HG02938 (cell line): ENCODE data around the gene MAP6.
"Not testable (repeated sequence)": the region's sequence is repeated elsewhere in the genome, so short reads cannot be mapped to it uniquely, and the experiment has no call there.

Source experiments
- ATAC-seq: cut with Tn5 transposase; IDR thresholded peaks from one replicate; pipeline ENCODE4 v1.9.1; 2021; ENCODE audit warnings: mild to moderate bottlenecking, moderate library complexity; ENCODE audit not compliant: unreplicated experiment

Gene MAP6

DNA sequence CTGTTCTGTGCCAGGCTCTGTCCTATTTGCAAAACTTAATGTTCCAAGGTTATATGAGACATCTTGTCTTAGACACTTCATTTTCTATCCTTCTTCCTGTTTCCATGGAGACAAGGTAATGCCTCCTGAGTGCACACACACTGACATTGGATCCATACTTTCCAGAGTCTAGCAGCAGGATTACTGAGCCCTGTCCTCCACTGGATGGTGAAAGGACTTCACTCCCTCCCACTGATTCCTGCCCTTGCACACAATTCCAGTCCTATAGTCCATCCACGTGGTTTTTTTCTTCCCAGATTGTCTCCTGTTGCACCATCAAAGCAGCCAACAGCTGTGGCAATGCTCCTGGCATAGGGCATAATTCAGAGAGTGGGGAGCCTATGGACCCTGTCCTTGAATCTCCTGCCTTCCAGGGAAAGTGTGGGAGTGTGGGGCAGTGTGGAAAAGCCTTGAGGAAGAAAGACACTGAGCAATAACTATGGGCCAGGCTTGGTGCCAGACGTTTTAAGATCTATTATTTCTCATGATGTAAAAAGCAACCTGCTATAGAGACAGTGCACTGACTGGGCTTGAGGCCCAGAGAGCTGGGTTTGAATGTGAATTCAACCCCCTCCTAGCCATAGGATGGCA lies 75.4 kb downstream of the MAP6 start:
- no peak for ATAC-seq

DNA sequence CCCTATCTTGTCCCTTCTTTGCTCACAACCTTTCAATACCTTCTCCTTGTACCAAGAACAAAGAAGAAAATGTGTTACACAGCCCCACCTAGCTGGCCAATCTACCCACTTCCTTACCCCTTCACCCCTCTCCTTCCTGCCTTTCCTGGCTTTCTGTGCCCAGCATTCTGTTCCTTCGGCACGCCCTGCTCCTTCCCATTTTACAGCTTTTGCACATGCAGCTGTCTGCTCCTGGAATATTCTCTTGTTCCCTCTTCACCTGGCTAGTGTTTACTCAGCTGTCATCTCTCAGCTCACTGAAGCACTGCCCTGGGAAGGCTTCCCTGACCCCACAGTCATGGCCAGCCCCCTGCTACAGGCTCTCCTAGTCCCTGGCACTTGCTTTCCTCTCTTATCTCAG lies 76.1 kb downstream of the MAP6 start:
- no peak for ATAC-seq

DNA sequence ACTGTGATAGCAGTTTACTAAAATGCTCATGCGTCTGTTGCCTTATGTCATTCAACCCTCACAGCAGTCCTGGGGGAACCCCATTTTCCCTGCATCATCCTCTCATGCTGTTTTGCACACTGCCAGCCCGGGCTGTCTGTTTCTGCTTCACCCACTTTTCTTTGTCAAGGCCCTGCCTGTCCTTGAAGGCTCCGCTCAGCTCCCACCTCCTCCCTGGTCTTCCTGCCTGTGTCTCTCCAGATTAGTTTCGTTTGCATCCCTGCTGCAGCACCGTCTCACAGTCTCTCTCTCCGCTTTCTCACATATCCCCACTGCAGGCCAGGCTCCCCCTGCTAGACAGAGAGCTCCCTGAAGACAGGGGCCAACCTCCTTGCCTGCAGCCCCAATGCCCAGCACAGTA lies 76.9 kb downstream of the MAP6 start:
- ATAC-seq: no peak

DNA sequence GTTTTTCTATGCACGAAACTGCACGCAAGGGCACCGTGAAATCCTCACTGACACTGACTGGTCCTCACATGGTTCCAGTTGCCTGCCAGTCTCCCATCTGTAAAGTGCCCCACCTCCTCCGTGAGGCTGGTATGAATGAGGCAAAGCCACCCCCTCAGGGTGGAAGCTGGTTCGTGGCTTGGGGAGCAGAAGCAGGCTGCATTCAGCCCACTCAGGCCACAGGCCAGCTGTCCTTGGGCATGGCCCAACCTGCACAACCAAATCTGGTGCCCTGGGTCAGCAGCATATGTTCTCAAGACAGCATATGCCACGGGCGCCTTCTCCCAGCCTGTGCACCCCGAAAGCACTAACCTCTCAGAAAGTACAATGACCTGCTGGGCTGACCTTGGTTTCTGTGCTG lies 77.5 kb downstream of the MAP6 start:
- no peak for ATAC-seq

DNA sequence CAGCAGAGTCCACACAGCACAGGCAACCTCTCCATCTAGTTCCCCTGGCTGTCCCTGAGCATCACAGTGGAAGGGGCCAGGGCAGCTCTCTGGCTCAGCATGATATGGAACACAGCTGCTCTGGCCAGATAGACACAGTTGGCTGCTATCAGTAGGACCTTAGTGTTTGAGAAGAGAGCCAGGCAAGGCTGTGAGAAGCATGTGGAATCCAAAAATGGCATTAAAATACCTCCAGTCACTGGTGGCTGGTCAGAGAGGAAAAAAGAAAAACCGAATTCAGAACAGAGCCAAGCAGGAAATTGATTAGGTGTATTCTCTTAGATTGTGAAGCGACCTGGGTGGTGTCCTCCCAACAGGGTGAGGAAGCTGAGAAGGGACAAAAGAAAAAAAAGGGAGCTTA lies 78.9 kb downstream of the MAP6 start:
- ATAC-seq: no peak

DNA sequence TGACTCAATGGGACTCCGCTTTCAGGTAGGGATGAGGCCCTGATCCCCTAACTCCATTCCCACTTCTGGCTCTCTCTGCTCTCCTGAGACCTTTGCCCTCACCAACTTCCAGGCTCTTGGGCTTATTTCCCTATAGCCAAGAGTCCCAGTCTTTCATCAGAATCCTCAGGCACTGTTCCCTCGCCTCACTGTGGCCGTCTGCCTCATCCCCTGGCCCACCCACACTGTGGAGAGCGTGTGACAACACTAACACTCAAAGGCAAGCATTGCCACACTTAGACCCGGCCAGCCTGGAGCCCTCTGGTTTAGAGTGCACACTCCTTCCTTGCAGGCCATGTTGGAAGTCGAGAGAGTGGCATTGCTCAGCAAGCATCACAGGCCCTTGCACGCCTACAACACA lies 79.8 kb downstream of the MAP6 start:
- ATAC-seq: no peak

DNA sequence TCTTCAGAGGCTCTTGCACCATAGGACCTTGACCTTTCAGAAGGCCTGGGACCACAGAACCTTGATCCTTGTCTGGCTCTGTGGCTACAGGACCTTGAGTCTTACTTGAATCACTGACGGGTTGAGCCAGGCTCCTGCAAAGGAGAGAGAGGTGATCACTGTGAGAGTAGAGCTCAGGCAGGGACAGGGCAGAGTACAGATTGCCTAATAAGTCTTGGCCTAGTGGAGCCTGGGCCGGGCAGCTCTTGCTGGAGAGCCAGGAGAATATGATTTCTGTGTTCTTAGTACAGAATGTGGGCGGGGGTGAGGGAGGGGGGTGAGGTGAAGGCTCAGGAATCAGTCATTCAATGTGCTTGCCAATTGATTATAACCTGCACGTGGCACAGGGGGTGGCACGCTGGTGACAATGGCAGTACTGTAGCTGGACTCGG lies 80.8 kb downstream of the MAP6 start:
- ATAC-seq: no peak

DNA sequence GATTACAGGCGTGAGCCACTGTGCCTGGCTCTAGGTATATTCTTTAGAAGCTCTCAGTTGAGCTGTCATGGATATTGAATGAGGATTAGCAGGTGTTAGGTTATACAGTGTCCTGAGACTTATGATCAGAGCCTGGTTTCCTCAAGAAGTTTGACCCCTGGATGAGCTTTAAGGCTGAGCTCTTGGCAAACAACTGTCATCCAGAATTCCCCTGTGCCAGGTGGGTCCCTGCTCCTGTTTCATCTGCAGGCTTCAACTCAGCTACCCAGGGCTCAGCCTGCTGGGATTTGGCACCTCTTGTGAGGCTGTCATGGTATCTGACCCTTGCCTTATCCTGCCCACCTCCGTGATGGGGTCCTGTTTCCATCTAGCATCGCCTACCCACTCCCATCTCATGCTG lies 82.4 kb downstream of the MAP6 start:
- ATAC-seq: no peak

DNA sequence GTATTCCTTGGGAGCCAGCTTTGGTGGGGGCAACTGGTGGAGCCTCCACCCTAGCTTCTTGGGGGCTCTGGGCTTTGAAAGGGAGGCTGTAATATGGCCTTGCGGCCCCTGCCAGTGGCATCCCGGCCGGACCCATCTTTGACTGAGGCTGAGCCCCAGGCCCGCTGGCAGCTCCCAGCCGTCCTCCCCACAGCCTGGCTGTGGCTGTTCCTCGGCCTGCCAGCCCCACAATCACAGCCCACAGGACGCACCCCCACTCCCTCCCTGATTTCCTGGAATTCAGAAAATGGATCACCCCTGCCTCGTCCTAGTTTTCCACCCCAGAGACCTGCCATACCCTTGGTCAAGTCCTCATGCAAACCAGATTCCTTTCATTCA lies 83.6 kb downstream of the MAP6 start:
- ATAC-seq: no peak

DNA sequence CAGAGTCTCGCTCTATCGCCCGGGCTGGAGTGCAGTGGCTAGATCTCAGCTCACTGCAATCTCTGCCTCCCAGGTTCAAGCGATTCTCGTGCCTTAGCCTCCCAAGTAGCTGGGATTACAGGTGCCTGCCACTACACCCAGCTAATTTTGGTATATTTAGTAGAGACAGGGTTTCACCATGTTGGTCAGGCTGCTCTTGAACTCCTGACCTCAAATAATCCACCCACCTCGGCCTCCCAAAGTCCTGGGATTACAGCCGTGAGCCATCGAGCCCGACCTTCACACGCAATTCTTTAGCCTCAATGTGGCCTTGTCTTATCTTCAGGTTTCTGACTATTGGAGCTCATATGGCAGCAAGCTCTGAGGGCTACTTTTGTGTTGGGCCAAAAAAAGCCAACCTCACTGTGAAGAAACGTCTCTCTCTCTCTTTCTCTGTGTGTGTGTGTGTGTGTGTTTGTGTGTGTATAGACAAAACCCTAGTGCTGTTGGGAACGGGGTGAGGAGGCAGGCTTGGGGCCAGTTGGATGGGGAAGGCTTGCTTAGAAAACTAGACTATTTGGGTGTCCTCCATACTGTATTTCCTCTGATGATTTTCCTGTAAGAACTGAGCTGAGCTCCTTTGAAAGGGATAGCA lies 84.1 kb downstream of the MAP6 start:
- ATAC-seq: not testable (repeated sequence)

DNA sequence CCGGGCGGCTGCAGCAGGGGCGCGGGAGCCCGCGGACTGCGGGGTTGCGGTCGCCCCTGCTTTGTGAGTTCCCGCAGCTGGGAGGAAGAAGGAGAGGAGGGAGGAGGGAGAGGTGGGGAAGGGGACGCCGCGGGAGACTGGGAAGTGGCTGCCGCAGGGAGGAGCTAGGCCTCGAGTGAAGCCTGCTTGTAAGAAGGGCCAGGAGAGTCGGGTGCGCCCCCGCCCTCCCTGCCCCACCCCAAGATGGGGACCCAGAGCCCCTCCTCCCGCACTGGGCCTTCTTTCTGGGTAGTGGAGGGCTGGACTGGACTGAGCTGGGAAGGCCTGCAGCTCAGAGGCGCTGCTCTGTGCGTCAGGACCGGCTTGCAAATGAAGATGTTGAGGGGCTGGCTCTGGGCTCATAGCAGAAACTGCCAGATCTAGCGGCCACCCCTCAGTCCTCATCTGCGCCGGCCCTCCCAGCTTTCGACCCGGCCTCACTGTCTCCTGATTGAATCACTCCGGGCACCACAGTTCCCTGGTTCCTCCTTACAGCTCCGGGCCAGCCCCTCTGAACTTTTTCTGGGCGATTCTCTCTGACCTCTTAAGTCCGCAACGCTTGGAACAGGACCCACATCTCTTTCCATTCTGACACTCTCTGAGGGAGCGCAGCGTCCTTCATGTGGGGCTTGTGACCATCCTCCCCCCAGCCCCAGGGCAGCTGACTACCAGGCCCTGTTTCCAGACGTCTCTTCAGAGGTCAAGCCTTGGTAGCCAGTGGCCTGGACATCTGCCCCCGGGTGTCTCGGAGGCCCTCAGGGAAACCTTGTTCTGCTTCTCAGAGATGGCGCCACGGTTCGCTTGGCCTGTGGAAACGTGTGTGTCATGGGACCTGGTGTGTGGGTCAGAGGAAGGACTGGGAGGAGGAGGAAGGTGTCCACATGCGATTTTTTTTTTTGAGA lies 84.8 kb downstream of the MAP6 start:
- ATAC-seq: no peak

DNA sequence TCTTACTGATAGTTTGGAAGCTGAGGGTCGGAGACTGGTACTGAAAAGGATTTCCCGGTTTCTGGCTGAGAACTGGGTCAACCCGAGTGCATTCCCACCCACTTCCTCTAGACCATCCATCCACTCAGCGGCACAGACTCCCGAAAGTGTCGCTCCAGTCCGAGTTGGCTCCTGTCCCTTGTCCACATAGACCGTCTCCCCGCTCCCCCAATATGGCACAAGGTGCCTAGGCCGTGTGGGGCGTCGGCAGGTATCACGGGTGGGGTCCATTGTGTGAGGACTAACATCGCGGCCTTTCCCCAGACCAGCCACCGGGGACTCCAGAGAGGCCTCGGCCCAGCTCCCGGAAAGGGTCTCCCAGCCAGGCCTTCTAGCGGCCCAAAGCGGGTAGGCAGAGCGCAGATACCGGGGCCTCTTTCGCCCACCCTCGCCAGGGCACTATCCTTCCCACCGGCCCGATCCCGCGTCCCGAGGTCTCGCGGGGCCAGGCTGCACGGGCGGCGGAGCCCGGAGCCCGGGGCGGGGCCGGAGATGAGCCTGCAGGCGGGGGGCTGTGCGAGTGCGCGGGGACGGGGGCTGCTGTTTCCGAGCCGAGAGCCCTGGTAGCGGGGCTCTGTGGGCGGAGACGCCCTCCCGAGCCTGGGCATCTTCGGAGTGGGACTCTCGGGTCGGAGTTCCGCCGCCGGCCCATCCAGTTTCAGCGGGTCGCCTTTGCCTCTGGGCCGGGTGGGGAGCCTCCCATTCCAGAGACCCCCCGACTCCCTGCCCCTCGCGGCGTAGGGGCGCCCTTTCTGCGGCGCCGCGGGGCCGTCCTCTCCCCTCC lies 85.7 kb downstream of the MAP6 start:
- ATAC-seq: no peak

DNA sequence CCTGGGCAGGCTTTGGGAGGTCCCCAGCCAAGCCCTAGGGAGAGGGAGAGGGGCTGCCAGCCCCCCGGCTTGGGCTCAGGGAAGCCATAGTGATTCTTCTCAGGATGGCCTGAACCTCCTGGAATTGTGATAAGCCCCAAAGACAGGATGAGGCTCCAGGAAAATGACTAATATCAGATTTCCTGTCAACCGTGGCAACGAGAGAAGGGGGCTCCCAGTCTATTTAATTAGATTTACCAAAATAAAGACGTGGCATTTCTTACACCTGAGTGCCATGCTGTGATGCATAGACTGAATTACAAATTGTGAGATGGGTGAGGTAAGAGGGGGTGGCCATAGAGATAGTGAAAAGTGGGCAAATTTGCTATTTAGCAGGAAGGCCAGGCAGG lies 86.3 kb downstream of the MAP6 start:
- ATAC-seq: no peak

DNA sequence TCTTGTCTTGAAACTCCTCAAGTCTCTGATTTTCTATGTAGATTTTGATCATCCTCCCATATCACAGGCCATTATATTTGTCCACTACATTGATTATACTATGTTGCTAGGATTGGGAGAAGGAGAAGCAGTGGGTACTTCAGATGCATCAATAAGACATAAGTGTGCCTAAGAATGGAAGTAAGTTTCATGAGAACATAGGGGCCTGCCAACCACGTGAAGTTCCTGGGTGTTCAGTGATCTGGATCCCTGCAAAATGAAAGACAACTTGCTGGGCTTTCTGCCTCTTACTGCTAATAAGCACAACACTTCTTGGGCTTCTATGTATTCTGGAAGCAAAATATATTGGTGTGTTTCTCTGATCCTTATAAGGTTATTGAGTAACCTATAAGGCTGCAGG lies 89.0 kb downstream of the MAP6 start:
- ATAC-seq: no peak

DNA sequence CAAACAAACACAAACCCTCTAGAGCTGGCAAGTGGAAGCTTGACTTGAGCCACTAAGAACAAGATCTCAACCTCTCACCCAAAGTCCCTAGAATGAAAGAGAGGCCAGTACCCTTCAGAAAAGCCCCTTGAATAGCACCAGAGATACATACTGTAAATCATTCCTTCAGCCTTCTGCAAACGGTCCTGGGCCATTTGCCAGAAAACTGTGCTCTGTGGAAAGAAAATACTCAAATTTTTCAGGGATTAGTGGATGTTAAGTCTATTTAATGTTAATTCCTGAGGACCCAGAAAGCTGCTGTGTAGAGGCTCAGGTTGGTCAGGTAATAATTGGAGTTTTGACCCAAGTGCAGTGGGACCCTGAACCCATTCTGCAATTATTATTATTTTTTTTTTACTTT lies 89.9 kb downstream of the MAP6 start:
- no peak for ATAC-seq

DNA sequence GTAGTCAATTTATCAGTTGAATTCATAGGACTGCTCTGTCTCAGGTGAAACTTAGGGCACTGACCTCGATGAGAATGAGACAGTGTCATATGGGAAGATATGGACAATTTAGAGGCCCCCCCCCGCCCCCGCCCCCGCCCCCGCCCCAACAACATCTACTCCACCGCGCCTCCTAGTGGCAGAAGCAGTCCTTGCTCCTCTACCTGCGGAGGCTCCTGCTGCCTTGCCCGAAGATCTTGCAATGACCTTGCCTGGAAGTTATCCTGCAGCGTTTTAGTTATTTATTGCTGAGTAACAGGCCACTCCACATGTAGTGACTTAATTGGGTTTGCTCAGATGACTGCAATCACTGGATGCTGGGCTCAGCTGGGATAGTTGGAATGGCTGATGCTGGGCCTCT lies 91.6 kb downstream of the MAP6 start:
- ATAC-seq: no peak

DNA sequence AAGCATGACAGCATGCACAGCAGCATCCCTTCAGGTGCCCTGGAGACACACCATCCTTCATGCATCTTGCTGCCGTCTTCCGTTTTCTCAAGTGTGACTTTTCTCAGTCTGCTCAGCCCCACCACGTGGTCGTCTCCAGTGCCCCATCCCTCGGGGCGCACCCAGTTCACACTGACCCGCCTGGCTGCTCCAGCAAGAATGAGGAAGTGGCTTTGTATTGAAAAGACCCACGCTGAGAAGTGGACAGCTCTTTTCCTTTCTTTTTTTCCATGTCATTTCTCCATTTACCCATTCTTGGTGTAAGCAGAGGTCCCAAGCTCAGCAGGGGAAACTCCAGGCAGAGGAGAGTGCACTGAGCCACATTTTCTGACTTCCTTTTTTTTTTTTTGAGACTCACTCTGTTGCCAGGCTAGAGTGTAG lies 92.3 kb downstream of the MAP6 start:
- no peak for ATAC-seq

DNA sequence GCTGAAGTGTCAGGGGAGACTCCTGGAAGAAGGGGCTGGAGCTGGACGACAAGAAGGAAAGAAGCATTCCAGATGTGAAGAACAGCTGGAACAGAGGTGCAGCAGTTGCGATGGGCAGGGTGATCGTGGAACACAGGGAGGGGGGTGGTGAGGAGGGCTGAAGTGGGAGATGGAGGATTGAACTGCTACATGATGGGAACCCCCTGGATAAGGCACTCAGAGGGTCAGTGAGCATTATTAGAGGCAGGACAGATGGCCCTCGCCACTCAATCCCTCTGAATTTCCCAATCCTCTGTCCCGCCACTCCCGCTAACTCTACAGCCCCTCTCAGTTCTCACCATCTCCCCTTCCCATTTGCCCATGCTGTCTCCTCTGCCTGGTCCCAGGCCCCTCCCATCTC lies 92.8 kb downstream of the MAP6 start:
- no peak for ATAC-seq

DNA sequence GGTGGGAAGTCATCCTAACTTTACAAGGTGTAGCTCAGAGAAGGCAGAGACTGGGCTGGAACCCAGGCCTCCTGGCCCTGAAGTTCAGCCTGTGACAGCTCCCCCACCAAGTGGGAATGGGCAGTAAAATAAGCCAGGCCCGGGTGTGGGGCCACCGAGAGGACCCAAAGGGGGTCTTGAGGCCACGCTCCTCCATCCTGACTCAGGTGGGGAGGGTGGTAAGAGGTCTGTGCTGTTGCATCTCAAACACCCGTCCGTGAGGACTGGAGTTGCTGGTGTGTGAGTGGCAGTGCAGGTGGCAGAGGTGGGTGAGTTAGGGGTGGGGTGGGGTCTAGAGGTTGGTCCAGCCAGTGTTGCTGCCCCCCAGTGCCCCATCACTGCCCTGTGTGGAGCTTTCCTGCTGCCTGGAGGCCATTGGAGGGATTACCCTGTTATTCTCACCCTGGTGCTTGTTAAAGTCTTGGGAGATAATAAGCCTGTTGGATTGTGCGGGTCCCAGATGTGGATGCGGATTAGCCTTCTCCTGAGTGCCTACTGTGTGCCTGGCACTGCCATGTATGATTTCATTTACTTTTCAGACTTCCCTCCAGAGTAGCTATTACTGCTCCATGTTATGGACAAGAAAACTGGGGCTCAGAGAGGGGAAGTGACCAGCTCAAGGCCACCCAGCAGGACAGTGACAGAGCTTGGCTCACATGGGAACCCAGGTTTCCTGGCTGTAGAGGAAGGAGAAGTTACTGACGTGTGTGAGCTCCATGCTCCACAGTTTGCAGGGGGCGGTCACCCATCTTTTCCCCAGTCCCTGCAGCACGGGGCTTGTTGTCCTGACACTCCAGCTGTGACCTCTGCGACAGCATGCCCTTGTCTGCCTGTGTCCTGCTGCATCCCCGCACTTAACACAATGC lies 93.9 kb downstream of the MAP6 start:
- no peak for ATAC-seq

DNA sequence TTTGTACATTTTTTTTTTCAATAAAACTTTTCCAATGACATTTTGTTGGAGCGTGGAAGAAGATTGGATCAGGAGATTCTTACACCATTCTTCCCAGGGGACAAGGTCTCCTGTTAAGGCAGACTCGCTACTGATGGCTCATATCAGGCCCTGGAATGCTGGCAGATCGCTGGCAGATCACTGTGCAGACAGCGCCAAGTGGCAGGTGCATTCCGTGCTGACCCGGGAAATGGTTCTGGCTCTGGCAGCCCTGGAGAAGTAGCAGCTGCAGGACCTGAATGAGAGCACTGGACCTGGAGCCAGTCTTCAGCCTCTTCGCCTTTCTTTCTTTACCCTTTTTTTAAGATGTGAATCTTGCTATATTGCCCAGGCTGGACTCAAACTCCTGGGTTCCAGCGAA lies 96.1 kb downstream of the MAP6 start:
- no peak for ATAC-seq
